SH-SY5Y (cell line): Measurements from ENCODE around the gene SLC30A10.

Experiments
- GATA2 ChIP-seq: IDR thresholded peaks from 2 replicates; pipeline ENCODE4 v1.6.1; 2011; ENCODE audit warnings: mild to moderate bottlenecking, low read depth, low read length
- GATA3 ChIP-seq: IDR thresholded peaks from 2 replicates; pipeline ENCODE4 v1.6.1; 2011; ENCODE audit warnings: low read depth, mild to moderate bottlenecking, low read length, moderate library complexity

DNA sequence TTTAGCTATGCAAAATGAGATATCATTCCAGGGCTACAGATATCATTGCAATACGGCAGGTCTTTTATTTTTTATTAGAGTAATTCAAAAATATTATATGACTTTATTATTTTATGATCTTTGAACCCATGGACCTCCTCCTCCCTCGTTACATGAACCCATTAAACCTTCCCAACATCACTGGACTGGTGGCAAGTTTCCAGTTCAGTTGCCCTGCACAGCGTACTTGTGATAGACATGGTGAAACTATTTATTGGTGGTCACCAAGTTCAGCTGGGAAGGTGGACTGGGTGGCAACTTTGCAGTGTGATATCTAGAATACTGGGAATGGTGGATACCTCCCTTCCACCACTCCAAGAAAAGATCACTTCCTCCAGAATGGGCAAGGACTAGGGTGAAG is 52.5 kb downstream of the SLC30A10 start:
- TF ChIP-seq GATA2 = no peak
- TF ChIP-seq GATA3 = no peak
